ENCODE measurements around the gene TXNRD2.

GRCh38 chr22:19873960-19874306, 67.7 kb downstream of the TXNRD2 start:
- TF ChIP-seq CTCF (IDR thresholded peaks at IDR 0.05): no peak
- no peak for TF ChIP-seq POLR2A (IDR thresholded peaks at IDR 0.05)

Data from thyroid gland (tissue), 4 donors.